Measurements from ENCODE around the gene LAMA2. TPM values are rescaled to one million over a fixed set of nuclear protein-coding genes. Genes with fewer than 3 reads are reported as not detected.
A peak's percentile ranks its signal among the peaks of the same experiment; 100 is the strongest.

Gene LAMA2
- total RNA-seq, 1 donor from 2014 or later, result 185 TPM

DNA sequence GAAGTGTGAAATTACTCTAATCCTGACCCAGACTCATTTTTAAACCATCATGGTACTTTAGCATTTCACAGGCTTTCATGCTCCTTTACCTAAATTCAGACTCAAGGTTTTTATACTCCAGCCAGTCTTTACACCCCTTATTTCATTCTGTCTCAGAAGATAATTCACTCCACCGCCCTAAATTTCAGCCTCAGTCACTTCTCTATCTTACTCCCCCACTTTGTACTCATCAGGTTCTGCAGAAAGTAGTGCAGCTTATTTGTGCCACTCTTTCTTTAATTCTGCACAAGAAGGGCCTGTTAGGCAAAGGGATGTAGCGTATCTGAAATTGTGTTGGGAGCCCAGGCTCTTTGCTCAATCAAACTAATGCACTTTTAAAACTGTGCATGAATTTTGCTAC is 621.5 kb downstream of the LAMA2 start:
- Histone ChIP-seq H3K4me3 (no peak overlapping the region), H3K36me3 (peaks cover 52% of the 10 kb centered on the region), H3K27ac (replicated peaks) (peak overlapping the region; percentile 49), H3K9me3 (replicated peaks) (no peaks in the 10 kb centered on the region), H3K27me3 (ENCODE audit: low read depth) (no peaks in the 10 kb centered on the region), H3K4me1 (peaks cover 91% of the 10 kb centered on the region)
- intact Hi-C loops (cut with micrococcal nuclease), result no loop called here
- no peak for DNase-seq
- no peak for TF ChIP-seq CTCF (IDR thresholded peaks at IDR 0.05; ENCODE audit: borderline replicate concordance)

DNA sequence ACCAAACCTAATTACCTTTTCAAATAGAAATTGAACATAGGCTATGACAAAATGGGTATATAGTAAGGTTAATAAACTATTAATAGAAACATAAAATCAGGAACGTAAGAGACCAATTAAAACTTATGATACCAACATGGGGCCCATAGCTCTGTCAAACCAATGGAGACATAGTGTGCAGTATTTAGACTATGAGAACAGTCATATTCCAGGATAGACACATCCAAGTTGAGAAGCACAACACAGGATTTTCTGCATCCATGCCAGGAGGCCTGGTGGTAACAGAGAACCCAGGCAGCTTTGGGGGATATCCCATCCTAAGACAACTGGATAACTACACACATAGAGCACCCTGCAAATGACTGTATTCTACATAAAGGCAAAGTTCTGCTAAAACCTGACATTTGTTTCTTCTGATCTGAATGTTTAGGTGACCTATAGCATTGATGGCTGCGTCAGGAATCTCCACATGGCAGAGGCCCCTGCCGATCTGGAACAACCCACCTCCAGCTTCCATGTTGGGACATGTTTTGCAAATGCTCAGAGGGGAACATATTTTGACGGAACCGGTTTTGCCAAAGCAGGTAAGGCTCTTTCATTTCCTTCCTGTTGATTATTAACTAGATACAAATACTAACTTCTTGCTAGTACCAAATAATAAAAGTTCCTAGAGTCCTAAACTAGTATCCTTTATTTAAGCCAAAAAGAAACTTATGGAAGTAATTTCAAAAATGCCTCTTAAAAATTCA is 624.3 kb downstream of the LAMA2 start:
- peaks cover 57% of the 10 kb centered on the region for H3K36me3 ChIP-seq
- TF ChIP-seq CTCF (IDR thresholded peaks at IDR 0.05; ENCODE audit: borderline replicate concordance), result no peak
- intact Hi-C loops (cut with micrococcal nuclease), result no loop called here
- no peaks in the 10 kb centered on the region for H3K9me3 ChIP-seq (replicated peaks)
- H3K27ac ChIP-seq (replicated peaks), result peak overlapping the region; percentile 58
- H3K4me3 ChIP-seq, result no peak overlapping the region
- no peaks in the 10 kb centered on the region for H3K27me3 ChIP-seq (ENCODE audit: low read depth)
- DNase-seq, result no peak
- H3K4me1 ChIP-seq, result peaks cover 65% of the 10 kb centered on the region

- Histone ChIP-seq H3K9me3 (replicated peaks) (no peaks in the 10 kb centered on the region), H3K27me3 (ENCODE audit: low read depth) (no peaks in the 10 kb centered on the region), H3K27ac (replicated peaks) (peak overlapping the region; percentile 58), H3K4me1 (peaks cover 58% of the 10 kb centered on the region), H3K4me3 (no peak overlapping the region), H3K36me3 (peaks cover 58% of the 10 kb centered on the region)
- no peak for DNase-seq
- no peak for TF ChIP-seq CTCF (IDR thresholded peaks at IDR 0.05; ENCODE audit: borderline replicate concordance)
- intact Hi-C loops (cut with micrococcal nuclease), result no loop called here
These were observed 624.9 kb downstream of the LAMA2 start for GRCh38 chr6:129507846-129508245.

DNA sequence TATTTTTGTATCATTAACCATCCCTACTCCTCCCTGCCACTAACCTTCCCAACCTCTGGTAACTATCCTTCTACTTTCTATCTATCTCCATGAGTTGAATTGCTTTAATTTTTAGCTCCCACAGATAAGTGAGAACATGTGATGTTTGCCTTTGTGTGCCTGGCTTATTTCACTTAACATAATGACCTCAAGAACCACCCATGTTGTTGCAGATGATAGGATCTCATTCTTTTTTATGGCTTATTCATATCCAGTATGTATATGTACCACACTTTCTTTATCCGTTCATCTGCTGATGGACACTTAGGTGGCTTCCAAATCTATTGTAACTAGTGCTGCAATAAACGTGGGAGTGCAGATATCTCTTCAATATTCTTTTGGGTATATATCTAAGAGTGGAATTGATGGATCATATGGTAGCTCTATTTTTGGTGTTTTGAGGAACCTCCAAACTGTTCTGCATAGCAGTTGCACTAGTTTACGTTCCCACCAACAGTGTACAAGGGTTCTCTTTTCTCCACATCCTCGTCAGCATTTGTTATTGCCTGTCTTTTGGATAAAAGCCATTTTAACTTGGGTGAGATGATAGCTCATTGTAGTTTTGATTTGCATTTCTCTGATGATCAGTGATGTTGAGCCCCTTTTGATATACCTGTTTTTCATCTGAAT is 625.7 kb downstream of the LAMA2 start:
- TF ChIP-seq CTCF (IDR thresholded peaks at IDR 0.05; ENCODE audit: borderline replicate concordance), result no peak
- H3K4me1 ChIP-seq, result peaks cover 51% of the 10 kb centered on the region
- H3K4me3 ChIP-seq, result no peak overlapping the region
- H3K27me3 ChIP-seq (ENCODE audit: low read depth), result no peaks in the 10 kb centered on the region
- H3K9me3 ChIP-seq (replicated peaks), result no peaks in the 10 kb centered on the region
- DNase-seq, result no peak
- H3K27ac ChIP-seq (replicated peaks), result peak overlapping the region; percentile 43
- intact Hi-C loops (cut with micrococcal nuclease), result no loop called here
- H3K36me3 ChIP-seq, result peaks cover 60% of the 10 kb centered on the region

- H3K36me3 ChIP-seq, result peaks cover 65% of the 10 kb centered on the region
- no peaks in the 10 kb centered on the region for H3K27me3 ChIP-seq (ENCODE audit: low read depth)
- DNase-seq, result no peak
- no peaks in the 10 kb centered on the region for H3K9me3 ChIP-seq (replicated peaks)
- H3K4me3 ChIP-seq, result no peak overlapping the region
- H3K27ac ChIP-seq (replicated peaks), result peak overlapping the region; percentile 9
- peaks cover 35% of the 10 kb centered on the region for H3K4me1 ChIP-seq
- intact Hi-C loops (cut with micrococcal nuclease), result no loop called here
- no peak for TF ChIP-seq CTCF (IDR thresholded peaks at IDR 0.05; ENCODE audit: borderline replicate concordance)
These were observed 628.0 kb downstream of the LAMA2 start for GRCh38 chr6:129510950-129511349.
